GM23338 (cell line): ENCODE results near the gene ITGB2. TPM values are rescaled to one million over a fixed set of nuclear protein-coding genes. Genes with fewer than 3 reads are reported as not detected.

Experiments
- CREB1 ChIP-seq: fragments of 250-450 bp; sonication (Bioruptor Pico); IDR thresholded peaks from 2 replicates; pipeline ENCODE4 v1.5.0; 2020; ENCODE audit warnings: low read depth, mild to moderate bottlenecking, moderate library complexity
- CTCF ChIP-seq, 2 experiments: fragments of 200-600 bp in 1 of 2; sonication (generic) in 1 of 2; conservative IDR thresholded peaks; 2 replicates each; pipeline versions ENCODE4 v1.5.1 to v1.6.1; 2016 to 2017; ENCODE audit warnings: antibody characterized with exemption in 2 of 2, low read depth in 2 of 2, mild to moderate bottlenecking in 2 of 2, moderate library complexity in 1 of 2
- ETS1 ChIP-seq: IDR thresholded peaks from 2 replicates; pipeline ENCODE4 v1.6.1; 2016; ENCODE audit warnings: antibody characterized with exemption
- EZH2 ChIP-seq: fragments of 200-600 bp; sonication (generic); IDR thresholded peaks from one replicate; pipeline ENCODE4 v1.8.0; 2017; ENCODE audit warnings: antibody characterized with exemption, mild to moderate bottlenecking, low read depth; ENCODE audit not compliant: unreplicated experiment
- NANOG ChIP-seq: IDR thresholded peaks from 2 replicates; pipeline ENCODE4 v1.6.1; 2016; ENCODE audit warnings: antibody characterized with exemption, borderline replicate concordance
- STAT1 ChIP-seq: IDR thresholded peaks from one replicate; pipeline ENCODE4 v1.6.1; 2016; ENCODE audit warnings: antibody characterized with exemption; ENCODE audit not compliant: unreplicated experiment
- ZNF114 ChIP-seq: fragments of 250-450 bp; sonication (Bioruptor Pico); IDR thresholded peaks from 2 replicates; pipeline ENCODE4 v1.5.0; 2020; ENCODE audit warnings: mild to moderate bottlenecking, moderate library complexity
- ZNF462 ChIP-seq: fragments of 250-450 bp; sonication (Bioruptor Pico); IDR thresholded peaks from 2 replicates; pipeline ENCODE4 v1.5.0; 2020; ENCODE audit warnings: mild to moderate bottlenecking, moderate library complexity
- polyA plus RNA-seq: library from polyadenylated mRNA; unstranded; fragments of >200 nt; fragmentation: Nextera tagmentation; extraction: Ambion mirVana; gene quantifications from 2 replicates; pipeline ENCODE4 v1.2.1, GENCODE V29; 2016
- total RNA-seq: library from RNA; depleted of rRNA; stranded (reverse); fragments of >200 nt; shearing (Covaris generic); gene quantifications from 2 replicates; pipeline ENCODE4 v1.2.3, GENCODE V29; 2014

The ITGB2 gene
- total and polyA plus RNA-seq, 2 experiments from 2014 or later = 0.44 to 0.63 TPM

GRCh38 chr21:44871576-44872269, 49.0 kb downstream of the ITGB2 start (continued):
- TF ChIP-seq ZNF462 (CRISPR knock-in tag) (no peak), NANOG (no peak), ZNF114 (CRISPR knock-in tag) (no peak), ETS1 (no peak), CTCF (conservative IDR thresholded peaks at IDR 0.05; ENCODE audit: low read depth in 2 of 2) (no peak), CREB1 (CRISPR knock-in tag) (no peak), EZH2 (no peak), STAT1 (no peak)
